SU-DHL-6 (cell line): ENCODE measurements around the gene HBE1.

Experiments used
- H2AFZ ChIP-seq: fragments of 200-600 bp; sonication (generic); 2 replicates; pipeline ENCODE4 v1.6.1; 2014; ENCODE audit warnings: low read depth, mild to moderate bottlenecking, moderate library complexity, mixed read lengths, antibody characterized with exemption, low read length; ENCODE audit not compliant: severe bottlenecking
- H3F3A ChIP-seq: fragments of 200-600 bp; shearing (Covaris generic); 2 replicates; pipeline ENCODE4 v1.6.0; 2016; ENCODE audit warnings: antibody characterized with exemption, mild to moderate bottlenecking; ENCODE audit not compliant: insufficient read depth
- H3K27ac ChIP-seq: fragments of 200-600 bp; sonication (generic); 2 replicates; pipeline ENCODE4 v1.5.1; 2016; ENCODE audit warnings: low read depth, mild to moderate bottlenecking, low read length, moderate library complexity, mixed read lengths
- H3K27me3 ChIP-seq: fragments of 200-600 bp; sonication (generic), shearing (Covaris generic); 2 replicates; pipeline ENCODE4 v1.6.0; 2014; ENCODE audit warnings: mild to moderate bottlenecking, low read length
- H3K36me3 ChIP-seq: fragments of 200-600 bp; sonication (generic); 2 replicates; pipeline ENCODE4 v1.6.1; 2014; ENCODE audit warnings: mild to moderate bottlenecking, low read length, mixed read lengths
- H3K4me2 ChIP-seq: fragments of 300-600, 200-600 bp; shearing (Covaris generic), sonication (generic); 2 replicates; pipeline ENCODE4 v1.6.0; 2014; ENCODE audit warnings: low read length, low read depth, mild to moderate bottlenecking; ENCODE audit not compliant: poor library complexity, severe bottlenecking
- H3K4me3 ChIP-seq: fragments of 200-600 bp; sonication (generic); 2 replicates; pipeline ENCODE4 v1.5.1; 2014; ENCODE audit warnings: antibody characterized with exemption, low read length, mild to moderate bottlenecking, mixed read lengths; ENCODE audit not compliant: insufficient read depth, poor library complexity, severe bottlenecking
- H3K79me2 ChIP-seq: fragments of 200-600 bp; sonication (generic); 2 replicates; pipeline ENCODE4 v1.6.1; 2014; ENCODE audit warnings: mild to moderate bottlenecking, low read length, moderate library complexity; ENCODE audit not compliant: insufficient read depth
- H3K9ac ChIP-seq: fragments of 200-600 bp; sonication (generic); 2 replicates; pipeline ENCODE4 v1.7.0; 2014; ENCODE audit warnings: mild to moderate bottlenecking, low read length
- H3K9me2 ChIP-seq: fragments of 200-600 bp; sonication (generic); replicated peaks from 2 replicates; pipeline ENCODE4 v1.6.1; 2014; ENCODE audit warnings: low read length; ENCODE audit not compliant: insufficient read depth
- H3K9me3 ChIP-seq: fragments of 200-600 bp; sonication (generic); 2 replicates; pipeline ENCODE4 v1.6.1; 2014; ENCODE audit warnings: low read length, mixed read lengths; ENCODE audit not compliant: insufficient read depth
- H4K20me1 ChIP-seq: fragments of 200-600 bp; sonication (generic); 2 replicates; pipeline ENCODE4 v1.6.1; 2014; ENCODE audit warnings: low read depth, mild to moderate bottlenecking, antibody characterized with exemption, low read length, moderate library complexity, mixed read lengths
- EZH2phosphoT487 ChIP-seq: fragments of 200-600 bp; sonication (generic), shearing (Covaris generic); conservative IDR thresholded peaks from 2 replicates; pipeline ENCODE4 v1.6.1; 2018; ENCODE audit warnings: mild to moderate bottlenecking, antibody characterized with exemption, low read length, moderate library complexity, mixed read lengths
- TF ChIP-seq, protein P1 (sequence below): fragments of 200-600 bp; sonication (generic); IDR thresholded peaks from one replicate; pipeline ENCODE4 v1.5.1; 2017; ENCODE audit warnings: antibody characterized with exemption, mild to moderate bottlenecking, low read length, moderate library complexity; ENCODE audit not compliant: insufficient read depth, poor library complexity, severe bottlenecking

HBE1 gene

GRCh38 chr11:5232821-5233220 is 36.9 kb downstream of the HBE1 start:
- Histone ChIP-seq H3K9me2 (no peaks in the 10 kb centered on the region), H3K4me2 (no peak overlapping the region), H2AFZ (no peak overlapping the region), H3K9ac (no peak overlapping the region), H3K9me3 (no peaks in the 10 kb centered on the region), H3K27ac (no peak overlapping the region), H3F3A (no peaks in the 10 kb centered on the region), H3K79me2 (no peaks in the 10 kb centered on the region), H3K4me3 (no peak overlapping the region), H3K36me3 (no peaks in the 10 kb centered on the region), H3K27me3 (no peaks in the 10 kb centered on the region), H4K20me1 (no peaks in the 10 kb centered on the region)
- TF ChIP-seq EZH2phosphoT487: no peak
- TF ChIP-seq, protein P1, sequence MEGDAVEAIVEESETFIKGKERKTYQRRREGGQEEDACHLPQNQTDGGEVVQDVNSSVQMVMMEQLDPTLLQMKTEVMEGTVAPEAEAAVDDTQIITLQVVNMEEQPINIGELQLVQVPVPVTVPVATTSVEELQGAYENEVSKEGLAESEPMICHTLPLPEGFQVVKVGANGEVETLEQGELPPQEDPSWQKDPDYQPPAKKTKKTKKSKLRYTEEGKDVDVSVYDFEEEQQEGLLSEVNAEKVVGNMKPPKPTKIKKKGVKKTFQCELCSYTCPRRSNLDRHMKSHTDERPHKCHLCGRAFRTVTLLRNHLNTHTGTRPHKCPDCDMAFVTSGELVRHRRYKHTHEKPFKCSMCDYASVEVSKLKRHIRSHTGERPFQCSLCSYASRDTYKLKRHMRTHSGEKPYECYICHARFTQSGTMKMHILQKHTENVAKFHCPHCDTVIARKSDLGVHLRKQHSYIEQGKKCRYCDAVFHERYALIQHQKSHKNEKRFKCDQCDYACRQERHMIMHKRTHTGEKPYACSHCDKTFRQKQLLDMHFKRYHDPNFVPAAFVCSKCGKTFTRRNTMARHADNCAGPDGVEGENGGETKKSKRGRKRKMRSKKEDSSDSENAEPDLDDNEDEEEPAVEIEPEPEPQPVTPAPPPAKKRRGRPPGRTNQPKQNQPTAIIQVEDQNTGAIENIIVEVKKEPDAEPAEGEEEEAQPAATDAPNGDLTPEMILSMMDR: no peak

- Histone ChIP-seq H3K27ac (no peak overlapping the region), H3K4me3 (no peak overlapping the region), H3K9me3 (no peaks in the 10 kb centered on the region), H3K9me2 (no peaks in the 10 kb centered on the region), H3F3A (no peaks in the 10 kb centered on the region), H3K4me2 (no peak overlapping the region), H2AFZ (no peak overlapping the region), H3K9ac (no peak overlapping the region), H3K27me3 (no peaks in the 10 kb centered on the region), H3K79me2 (no peaks in the 10 kb centered on the region), H3K36me3 (no peaks in the 10 kb centered on the region), H4K20me1 (no peaks in the 10 kb centered on the region)
- TF ChIP-seq, protein P1: no peak
- TF ChIP-seq EZH2phosphoT487: no peak
Observed at GRCh38 chr11:5232176-5232575, 37.6 kb downstream of the HBE1 start.

DNA sequence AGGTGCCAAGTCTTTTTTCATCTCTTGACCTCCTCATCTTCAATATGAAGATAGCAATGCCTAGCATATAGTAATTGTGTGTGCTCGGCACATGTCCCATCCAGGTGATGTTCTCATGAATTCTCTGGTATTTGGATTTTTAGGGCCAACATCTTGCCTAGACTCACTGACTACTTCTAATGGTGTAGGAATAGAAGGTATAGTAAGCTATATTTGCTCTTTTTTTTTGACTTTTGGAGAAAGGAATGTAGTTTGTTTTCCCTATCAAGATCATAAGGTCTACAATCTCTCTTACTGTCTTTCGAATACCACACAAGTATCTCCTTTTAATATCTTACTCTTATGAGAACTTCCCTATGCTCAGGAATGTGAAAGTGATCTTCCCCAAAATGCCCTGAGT is 38.6 kb downstream of the HBE1 start:
- H3K4me3 ChIP-seq: no peak overlapping the region
- H3K36me3 ChIP-seq: no peaks in the 10 kb centered on the region
- no peak overlapping the region for H3K4me2 ChIP-seq
- H4K20me1 ChIP-seq: no peaks in the 10 kb centered on the region
- no peaks in the 10 kb centered on the region for H3K27me3 ChIP-seq
- H3K27ac ChIP-seq: no peak overlapping the region
- no peak overlapping the region for H3K9ac ChIP-seq
- no peaks in the 10 kb centered on the region for H3K79me2 ChIP-seq
- no peaks in the 10 kb centered on the region for H3K9me2 ChIP-seq
- no peaks in the 10 kb centered on the region for H3K9me3 ChIP-seq
- H3F3A ChIP-seq: no peaks in the 10 kb centered on the region
- no peak for TF ChIP-seq EZH2phosphoT487
- no peak overlapping the region for H2AFZ ChIP-seq

GRCh38 chr11:5230266-5230665 is 39.5 kb downstream of the HBE1 start:
- no peak overlapping the region for H3K9ac ChIP-seq
- H3K27me3 ChIP-seq: no peaks in the 10 kb centered on the region
- TF ChIP-seq, protein P1: no peak
- TF ChIP-seq EZH2phosphoT487: no peak
- no peak overlapping the region for H2AFZ ChIP-seq
- H3F3A ChIP-seq: no peaks in the 10 kb centered on the region
- no peak overlapping the region for H3K27ac ChIP-seq
- no peaks in the 10 kb centered on the region for H3K36me3 ChIP-seq
- no peaks in the 10 kb centered on the region for H3K79me2 ChIP-seq
- H3K4me2 ChIP-seq: no peak overlapping the region
- H3K9me3 ChIP-seq: no peaks in the 10 kb centered on the region
- H4K20me1 ChIP-seq: no peaks in the 10 kb centered on the region
- H3K4me3 ChIP-seq: no peak overlapping the region
- H3K9me2 ChIP-seq: no peaks in the 10 kb centered on the region
